HepG2 (cell line): ENCODE results near the gene UBE4A. TPM values are rescaled to one million over a fixed set of nuclear protein-coding genes. Genes with fewer than 3 reads are reported as not detected.

Source experiments
- ADNP ChIP-seq: sonication (generic); formaldehyde crosslinking; IDR thresholded peaks from 2 replicates; pipeline ENCODE4 v1.4.0; 2020; ENCODE audit warnings: missing genetic modification reagents
- CBFB ChIP-seq: sonication (generic); formaldehyde crosslinking; IDR thresholded peaks from 2 replicates; pipeline ENCODE4 v1.4.0; 2020; ENCODE audit warnings: missing genetic modification reagents
- CHD4 ChIP-seq: fragments of 200-600 bp; sonication (generic); IDR thresholded peaks from 2 replicates; pipeline ENCODE4 v1.7.0; 2017; ENCODE audit warnings: mild to moderate bottlenecking, low read length, borderline replicate concordance
- GFI1 ChIP-seq: sonication (generic); formaldehyde crosslinking; IDR thresholded peaks from 2 replicates; pipeline ENCODE4 v1.5.0; 2020; ENCODE audit warnings: missing genetic modification reagents, mild to moderate bottlenecking, borderline replicate concordance
- KDM2A ChIP-seq: sonication (generic); formaldehyde crosslinking; IDR thresholded peaks from 2 replicates; pipeline ENCODE4 v1.4.0; 2020; ENCODE audit warnings: low read depth, missing genetic modification reagents, borderline replicate concordance
- PLRG1 ChIP-seq: fragments of 450-650 bp; conservative IDR thresholded peaks from 2 replicates; pipeline ENCODE4 v1.6.1; 2016
- RARA ChIP-seq: IDR thresholded peaks from 2 replicates; pipeline ENCODE4 v1.6.1; 2016; ENCODE audit warnings: missing genetic modification reagents, missing compliant biosample characterization
- SMC3 ChIP-seq: IDR thresholded peaks from 2 replicates; pipeline ENCODE4 v1.6.1; 2011; ENCODE audit warnings: low read length, improper control_type of control experiment
- SMYD3 ChIP-seq: sonication (generic); formaldehyde crosslinking; IDR thresholded peaks from 2 replicates; pipeline ENCODE4 v1.8.1; 2023; ENCODE audit warnings: mild to moderate bottlenecking, missing genetic modification reagents
- SRSF9 ChIP-seq: fragments of 200-400 bp; formaldehyde crosslinking; IDR thresholded peaks from 2 replicates; pipeline ENCODE4 v1.6.1; 2018; ENCODE audit warnings: borderline replicate concordance, mild to moderate bottlenecking, low read depth, low read length; ENCODE audit not compliant: insufficient read depth, poor library complexity, severe bottlenecking
- ZNF432 ChIP-seq: sonication (generic); formaldehyde crosslinking; IDR thresholded peaks from 2 replicates; pipeline ENCODE4 v1.5.0; 2020; ENCODE audit warnings: missing genetic modification reagents, mild to moderate bottlenecking, borderline replicate concordance
- ZNF562 ChIP-seq: sonication (generic); formaldehyde crosslinking; IDR thresholded peaks from 2 replicates; pipeline ENCODE4 v1.8.0; 2022; ENCODE audit warnings: missing genetic modification reagents, borderline replicate concordance
- ZNF572 ChIP-seq: sonication (generic); formaldehyde crosslinking; IDR thresholded peaks from 2 replicates; pipeline ENCODE4 v1.5.1; 2020; ENCODE audit warnings: mild to moderate bottlenecking, missing genetic modification reagents
- ZNF75D ChIP-seq: sonication (generic); formaldehyde crosslinking; IDR thresholded peaks from 2 replicates; pipeline ENCODE4 v1.8.1; 2023; ENCODE audit warnings: missing genetic modification reagents, mild to moderate bottlenecking, borderline replicate concordance
- polyA plus RNA-seq, 8 experiments: library from polyadenylated mRNA; depleted of rRNA in 3 of 8; stranded (reverse) in 7 of 8; unstranded in 1 of 8; fragments of >200 nt; fragmentation: Illumina TruSeq in 4 of 8; extraction: Trizol in 4 of 8; gene quantifications; 2 replicates each; pipeline versions ENCODE4 v1.2.1 to v1.2.3, GENCODE V29; 2011 to 2016; ENCODE audit warnings: low read depth in 4 of 8, missing spikeins in 1 of 8, mixed read lengths in 1 of 8; ENCODE audit not compliant: insufficient read depth in 1 of 8
- total RNA-seq, 5 experiments: library from RNA; depleted of rRNA; stranded (reverse); fragments of >200 nt; fragmentation: Illumina TruSeq; extraction: Trizol; gene quantifications; 2 replicates each; pipeline ENCODE4 v1.2.3, GENCODE V29; 2016; ENCODE audit warnings: low read depth in 1 of 5
- TF ChIP-seq, protein P1 (sequence below): sonication (generic); formaldehyde crosslinking; IDR thresholded peaks from 2 replicates; pipeline ENCODE4 v1.8.1; 2023; ENCODE audit warnings: mild to moderate bottlenecking, missing genetic modification reagents, borderline replicate concordance
- TF ChIP-seq, protein P2 (sequence below): sonication (generic); formaldehyde crosslinking; IDR thresholded peaks from 2 replicates; pipeline ENCODE4 v1.9.0; 2021; ENCODE audit warnings: missing genetic modification reagents, borderline replicate concordance
- TF ChIP-seq, protein P3 (sequence below): sonication (generic); formaldehyde crosslinking; IDR thresholded peaks from 2 replicates; pipeline ENCODE4 v1.8.0; 2022; ENCODE audit warnings: low read depth, missing genetic modification reagents
- TF ChIP-seq, protein P4 (sequence below): sonication (generic); formaldehyde crosslinking; IDR thresholded peaks from 2 replicates; pipeline ENCODE4 v1.5.0; 2020; ENCODE audit warnings: missing genetic modification reagents
- TF ChIP-seq, protein P5 (sequence below): IDR thresholded peaks from 2 replicates; pipeline ENCODE4 v1.6.1; 2016; ENCODE audit warnings: missing compliant biosample characterization, missing genetic modification reagents, borderline replicate concordance
- TF ChIP-seq, protein P6 (sequence below): sonication (generic); formaldehyde crosslinking; IDR thresholded peaks from 2 replicates; pipeline ENCODE4 v1.8.0; 2022; ENCODE audit warnings: mild to moderate bottlenecking, missing genetic modification reagents; ENCODE audit not compliant: insufficient replicate concordance

Gene UBE4A
- total and polyA plus RNA-seq, 2 of the 13 experiments (the other 11 are each of a cell fraction or from before 2014, with no cell fraction given): 15.1 to 32.7 TPM

DNA sequence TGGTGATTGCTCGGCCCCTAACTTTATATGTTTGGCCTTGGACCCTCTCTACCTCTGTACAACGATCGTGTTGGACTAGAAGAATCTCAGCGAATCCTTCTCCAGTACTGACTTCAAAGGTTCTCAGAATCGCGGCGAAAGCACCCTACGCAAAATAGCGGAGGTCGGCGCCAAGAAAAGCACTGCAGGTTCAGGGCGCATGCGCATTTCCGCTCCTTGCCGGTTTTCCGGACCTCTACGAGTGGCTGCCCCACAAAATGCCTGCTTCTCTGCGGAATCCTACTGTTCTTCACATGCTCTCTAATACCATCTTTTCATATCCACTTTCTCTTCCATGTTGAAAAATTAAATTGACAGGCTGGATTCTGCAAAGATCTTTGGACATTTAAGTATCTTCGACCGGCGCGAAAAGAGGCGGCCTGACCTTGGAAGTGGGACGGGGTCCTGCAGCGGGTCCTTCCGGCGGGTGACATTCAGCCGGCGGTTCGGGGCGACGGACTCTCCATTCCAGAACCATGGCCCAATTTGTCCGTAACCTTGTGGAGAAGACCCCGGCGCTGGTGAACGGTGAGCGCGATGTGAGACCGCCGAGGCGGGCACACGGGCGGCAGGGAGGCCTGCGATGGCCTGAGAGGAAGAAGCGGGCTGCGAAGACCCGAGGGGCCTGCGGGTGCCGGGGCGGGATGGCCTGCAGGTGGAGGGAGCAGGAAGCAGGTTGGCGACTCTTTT is 41.9 kb downstream of the UBE4A start, which contains the start of gene ATP5MG (continued):
- TF ChIP-seq KDM2A: peak; percentile 52; the same call in 1 of the 2 replicates
- TF ChIP-seq, protein P1, sequence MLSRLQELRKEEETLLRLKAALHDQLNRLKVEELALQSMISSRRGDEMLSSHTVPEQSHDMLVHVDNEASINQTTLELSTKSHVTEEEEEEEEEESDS (CRISPR knock-in tag): no peak
- TF ChIP-seq SMC3: no peak
- TF ChIP-seq, protein P2, sequence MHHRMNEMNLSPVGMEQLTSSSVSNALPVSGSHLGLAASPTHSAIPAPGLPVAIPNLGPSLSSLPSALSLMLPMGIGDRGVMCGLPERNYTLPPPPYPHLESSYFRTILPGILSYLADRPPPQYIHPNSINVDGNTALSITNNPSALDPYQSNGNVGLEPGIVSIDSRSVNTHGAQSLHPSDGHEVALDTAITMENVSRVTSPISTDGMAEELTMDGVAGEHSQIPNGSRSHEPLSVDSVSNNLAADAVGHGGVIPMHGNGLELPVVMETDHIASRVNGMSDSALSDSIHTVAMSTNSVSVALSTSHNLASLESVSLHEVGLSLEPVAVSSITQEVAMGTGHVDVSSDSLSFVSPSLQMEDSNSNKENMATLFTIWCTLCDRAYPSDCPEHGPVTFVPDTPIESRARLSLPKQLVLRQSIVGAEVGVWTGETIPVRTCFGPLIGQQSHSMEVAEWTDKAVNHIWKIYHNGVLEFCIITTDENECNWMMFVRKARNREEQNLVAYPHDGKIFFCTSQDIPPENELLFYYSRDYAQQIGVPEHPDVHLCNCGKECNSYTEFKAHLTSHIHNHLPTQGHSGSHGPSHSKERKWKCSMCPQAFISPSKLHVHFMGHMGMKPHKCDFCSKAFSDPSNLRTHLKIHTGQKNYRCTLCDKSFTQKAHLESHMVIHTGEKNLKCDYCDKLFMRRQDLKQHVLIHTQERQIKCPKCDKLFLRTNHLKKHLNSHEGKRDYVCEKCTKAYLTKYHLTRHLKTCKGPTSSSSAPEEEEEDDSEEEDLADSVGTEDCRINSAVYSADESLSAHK (CRISPR knock-in tag): no peak; the same call in 1 of the 2 replicates
- TF ChIP-seq ZNF562 (CRISPR knock-in tag): no peak
- no peak for TF ChIP-seq CHD4
- TF ChIP-seq ADNP (CRISPR knock-in tag): no peak
- TF ChIP-seq GFI1 (CRISPR knock-in tag): peak; percentile 40; the same call in 1 of the 2 replicates
- TF ChIP-seq SMYD3: no peak
- TF ChIP-seq, protein P3, sequence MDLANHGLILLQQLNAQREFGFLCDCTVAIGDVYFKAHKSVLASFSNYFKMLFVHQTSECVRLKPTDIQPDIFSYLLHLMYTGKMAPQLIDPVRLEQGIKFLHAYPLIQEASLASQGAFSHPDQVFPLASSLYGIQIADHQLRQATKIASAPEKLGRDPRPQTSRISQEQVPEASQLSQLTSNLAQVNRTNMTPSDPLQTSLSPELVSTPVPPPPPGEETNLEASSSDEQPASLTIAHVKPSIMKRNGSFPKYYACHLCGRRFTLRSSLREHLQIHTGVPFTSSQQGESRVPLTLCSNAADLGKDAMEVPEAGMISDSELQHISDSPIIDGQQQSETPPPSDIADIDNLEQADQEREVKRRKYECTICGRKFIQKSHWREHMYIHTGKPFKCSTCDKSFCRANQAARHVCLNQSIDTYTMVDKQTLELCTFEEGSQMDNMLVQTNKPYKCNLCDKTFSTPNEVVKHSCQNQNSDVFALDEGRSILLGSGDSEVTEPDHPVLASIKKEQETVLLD (CRISPR knock-in tag): no peak
- TF ChIP-seq PLRG1: no peak
- TF ChIP-seq ZNF572 (CRISPR knock-in tag): no peak
- TF ChIP-seq SRSF9: no peak
- TF ChIP-seq, protein P4, sequence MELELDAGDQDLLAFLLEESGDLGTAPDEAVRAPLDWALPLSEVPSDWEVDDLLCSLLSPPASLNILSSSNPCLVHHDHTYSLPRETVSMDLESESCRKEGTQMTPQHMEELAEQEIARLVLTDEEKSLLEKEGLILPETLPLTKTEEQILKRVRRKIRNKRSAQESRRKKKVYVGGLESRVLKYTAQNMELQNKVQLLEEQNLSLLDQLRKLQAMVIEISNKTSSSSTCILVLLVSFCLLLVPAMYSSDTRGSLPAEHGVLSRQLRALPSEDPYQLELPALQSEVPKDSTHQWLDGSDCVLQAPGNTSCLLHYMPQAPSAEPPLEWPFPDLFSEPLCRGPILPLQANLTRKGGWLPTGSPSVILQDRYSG: no peak
- TF ChIP-seq ZNF432 (CRISPR knock-in tag): no peak
- TF ChIP-seq CBFB (CRISPR knock-in tag): 0 out of 2 replicates have a peak, but pooled peaks have one; percentile 43
- TF ChIP-seq, protein P5, sequence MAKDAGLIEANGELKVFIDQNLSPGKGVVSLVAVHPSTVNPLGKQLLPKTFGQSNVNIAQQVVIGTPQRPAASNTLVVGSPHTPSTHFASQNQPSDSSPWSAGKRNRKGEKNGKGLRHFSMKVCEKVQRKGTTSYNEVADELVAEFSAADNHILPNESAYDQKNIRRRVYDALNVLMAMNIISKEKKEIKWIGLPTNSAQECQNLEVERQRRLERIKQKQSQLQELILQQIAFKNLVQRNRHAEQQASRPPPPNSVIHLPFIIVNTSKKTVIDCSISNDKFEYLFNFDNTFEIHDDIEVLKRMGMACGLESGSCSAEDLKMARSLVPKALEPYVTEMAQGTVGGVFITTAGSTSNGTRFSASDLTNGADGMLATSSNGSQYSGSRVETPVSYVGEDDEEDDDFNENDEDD (CRISPR knock-in tag): peak; percentile 37; the same call in 1 of the 2 replicates
- TF ChIP-seq, protein P6, sequence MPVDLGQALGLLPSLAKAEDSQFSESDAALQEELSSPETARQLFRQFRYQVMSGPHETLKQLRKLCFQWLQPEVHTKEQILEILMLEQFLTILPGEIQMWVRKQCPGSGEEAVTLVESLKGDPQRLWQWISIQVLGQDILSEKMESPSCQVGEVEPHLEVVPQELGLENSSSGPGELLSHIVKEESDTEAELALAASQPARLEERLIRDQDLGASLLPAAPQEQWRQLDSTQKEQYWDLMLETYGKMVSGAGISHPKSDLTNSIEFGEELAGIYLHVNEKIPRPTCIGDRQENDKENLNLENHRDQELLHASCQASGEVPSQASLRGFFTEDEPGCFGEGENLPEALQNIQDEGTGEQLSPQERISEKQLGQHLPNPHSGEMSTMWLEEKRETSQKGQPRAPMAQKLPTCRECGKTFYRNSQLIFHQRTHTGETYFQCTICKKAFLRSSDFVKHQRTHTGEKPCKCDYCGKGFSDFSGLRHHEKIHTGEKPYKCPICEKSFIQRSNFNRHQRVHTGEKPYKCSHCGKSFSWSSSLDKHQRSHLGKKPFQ (CRISPR knock-in tag): peak; percentile 58
- no peak for TF ChIP-seq ZNF75D (CRISPR knock-in tag)
- TF ChIP-seq RARA (CRISPR knock-in tag): 0 out of 2 replicates have a peak, but pooled peaks have one; percentile 8
